WTC11 (cell line): Measurements from ENCODE around the gene FBRSL1. TPM values are rescaled to one million over a fixed set of nuclear protein-coding genes. Genes with fewer than 3 reads are reported as not detected.

Experiments
- ATAC-seq: fragments of 200-7000 bp; cut with Tn5 transposase; 2 replicates; pipeline ENCODE4 v1.10.0; 2021; ENCODE audit warnings: mild to moderate bottlenecking, moderate library complexity
- CTCF ChIA-PET: fragments of 300-600 bp; sonication (Branson Sonifier 250); formaldehyde crosslinking; loops from one replicate; lab custom pipeline; 2021; ENCODE audit warnings: antibody characterized with exemption; lab: Charles Lee
- POLR2A ChIA-PET: fragments of 350-600 bp; sonication (Branson Sonifier 250); formaldehyde crosslinking; loops from one replicate; lab custom pipeline; 2021; ENCODE audit warnings: antibody characterized with exemption; lab: Charles Lee
- DNase-seq: peaks from one replicate; pipeline ENCODE4 v3.0.0; 2021; ENCODE audit warnings: low spot score
- H3K27ac Mint-ChIP-seq: 2 replicates; pipeline ENCODE4 v1.8.0; 2021; ENCODE audit warnings: mixed read lengths
- H3K27me3 Mint-ChIP-seq: 2 replicates; pipeline ENCODE4 v1.8.0; 2021; ENCODE audit warnings: low read depth, mild to moderate bottlenecking, moderate library complexity, mixed read lengths
- H3K36me3 Mint-ChIP-seq: 2 replicates; pipeline ENCODE4 v1.8.0; 2021; ENCODE audit warnings: mixed read lengths
- H3K4me1 Mint-ChIP-seq: 2 replicates; pipeline ENCODE4 v1.8.0; 2022; ENCODE audit warnings: mixed read lengths
- H3K4me3 Mint-ChIP-seq: 2 replicates; pipeline ENCODE4 v1.8.0; 2021; ENCODE audit warnings: mild to moderate bottlenecking, moderate library complexity, mixed read lengths
- H3K9me3 Mint-ChIP-seq: 2 replicates; pipeline ENCODE4 v1.8.0; 2021; ENCODE audit warnings: mixed read lengths
- CREB1 ChIP-seq: sonication (generic); formaldehyde crosslinking; IDR thresholded peaks from 2 replicates; pipeline ENCODE4 v1.8.0; 2023; ENCODE audit warnings: mild to moderate bottlenecking, missing genetic modification reagents
- GRHL2 ChIP-seq: fragments of 250-450 bp; sonication (Bioruptor Pico); IDR thresholded peaks from 2 replicates; pipeline ENCODE4 v1.8.0; 2022; ENCODE audit warnings: mild to moderate bottlenecking, moderate library complexity; ENCODE audit not compliant: insufficient replicate concordance, severe bottlenecking
- IRF2 ChIP-seq: sonication (generic); formaldehyde crosslinking; IDR thresholded peaks from 2 replicates; pipeline ENCODE4 v1.8.0; 2022; ENCODE audit warnings: low read depth, missing genetic modification reagents, borderline replicate concordance
- ZNF121 ChIP-seq: sonication (generic); formaldehyde crosslinking; IDR thresholded peaks from 2 replicates; pipeline ENCODE4 v1.8.0; 2023; ENCODE audit warnings: missing genetic modification reagents
- ZNF219 ChIP-seq: sonication (generic); formaldehyde crosslinking; IDR thresholded peaks from 2 replicates; pipeline ENCODE4 v1.8.0; 2023; ENCODE audit warnings: missing genetic modification reagents, mild to moderate bottlenecking, borderline replicate concordance
- total RNA-seq: library from RNA; stranded (reverse); gene quantifications from 3 replicates; pipeline ENCODE4 v1.2.3, GENCODE V29; 2021
- TF ChIP-seq, protein P1 (sequence below): fragments of 200-600 bp; IDR thresholded peaks from 2 replicates; pipeline ENCODE4 v1.8.0; 2022; ENCODE audit warnings: antibody characterized with exemption
- TF ChIP-seq, protein P2 (sequence below): fragments of 250-450 bp; sonication (Bioruptor Pico); IDR thresholded peaks from 2 replicates; pipeline ENCODE4 v1.9.0; 2021; ENCODE audit warnings: mild to moderate bottlenecking, borderline replicate concordance
- TF ChIP-seq, protein P3 (sequence below): sonication (generic); formaldehyde crosslinking; IDR thresholded peaks from 2 replicates; pipeline ENCODE4 v1.8.0; 2022; ENCODE audit warnings: mild to moderate bottlenecking, missing genetic modification reagents
- TF ChIP-seq, protein P4 (sequence below): sonication (generic); formaldehyde crosslinking; IDR thresholded peaks from 2 replicates; pipeline ENCODE4 v1.8.0; 2023; ENCODE audit warnings: mild to moderate bottlenecking, missing genetic modification reagents
- TF ChIP-seq, protein P5 (sequence below): fragments of 250-450 bp; sonication (Bioruptor Pico); IDR thresholded peaks from 2 replicates; pipeline ENCODE4 v1.9.0; 2021; ENCODE audit warnings: mild to moderate bottlenecking
- TF ChIP-seq, protein P6 (sequence below): sonication (generic); formaldehyde crosslinking; conservative IDR thresholded peaks from 2 replicates; pipeline ENCODE4 v1.8.1; 2023; ENCODE audit warnings: mild to moderate bottlenecking, low read depth, missing genetic modification reagents, moderate library complexity
- TF ChIP-seq, protein P7 (sequence below): sonication (generic); formaldehyde crosslinking; IDR thresholded peaks from 2 replicates; pipeline ENCODE4 v1.8.1; 2022; ENCODE audit warnings: mild to moderate bottlenecking, missing genetic modification reagents, moderate library complexity, borderline replicate concordance

The FBRSL1 gene
- total RNA-seq, 1 experiment from 2014 or later = 129 TPM

DNA sequence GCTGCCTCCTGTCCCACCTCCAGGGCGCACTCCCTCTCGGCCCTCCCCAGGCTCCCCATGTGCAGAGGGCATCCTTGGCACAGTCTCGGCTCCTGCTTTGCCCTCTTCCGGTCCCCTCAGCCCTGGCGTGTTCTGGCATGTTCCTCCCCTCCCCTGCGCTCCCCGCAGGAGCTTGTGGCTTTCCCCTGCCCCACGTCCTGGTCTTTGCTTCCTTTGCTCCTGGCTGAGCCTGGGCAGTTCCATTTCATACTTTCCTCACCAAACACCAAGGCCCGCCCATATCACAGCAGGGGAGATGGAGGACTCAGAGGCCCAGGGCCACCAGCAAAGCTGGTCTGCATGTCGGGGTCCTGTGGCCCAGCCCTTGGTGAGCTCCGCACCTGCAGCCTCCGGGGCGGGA lies 56.0 kb downstream of the FBRSL1 start:
- H3K36me3 Mint-ChIP-seq = no peaks in the 10 kb centered on the region
- no peak overlapping the region for H3K4me3 Mint-ChIP-seq
- CTCF ChIA-PET = interaction anchor here (0.6 to 1.2 kb wide), 4 partner anchors 15 to 467 kb away, joined by 3 to 12 read pairs (median 3); no protein-coding TSS in a partner anchor
- ATAC-seq = no peak
- H3K27ac Mint-ChIP-seq = no peak overlapping the region
- H3K9me3 Mint-ChIP-seq = no peaks in the 10 kb centered on the region
- peaks cover 3% of the 10 kb centered on the region; the same call in 1 of the 2 replicates for H3K4me1 Mint-ChIP-seq
- DNase-seq = no peak
- TF ChIP-seq, protein P1, sequence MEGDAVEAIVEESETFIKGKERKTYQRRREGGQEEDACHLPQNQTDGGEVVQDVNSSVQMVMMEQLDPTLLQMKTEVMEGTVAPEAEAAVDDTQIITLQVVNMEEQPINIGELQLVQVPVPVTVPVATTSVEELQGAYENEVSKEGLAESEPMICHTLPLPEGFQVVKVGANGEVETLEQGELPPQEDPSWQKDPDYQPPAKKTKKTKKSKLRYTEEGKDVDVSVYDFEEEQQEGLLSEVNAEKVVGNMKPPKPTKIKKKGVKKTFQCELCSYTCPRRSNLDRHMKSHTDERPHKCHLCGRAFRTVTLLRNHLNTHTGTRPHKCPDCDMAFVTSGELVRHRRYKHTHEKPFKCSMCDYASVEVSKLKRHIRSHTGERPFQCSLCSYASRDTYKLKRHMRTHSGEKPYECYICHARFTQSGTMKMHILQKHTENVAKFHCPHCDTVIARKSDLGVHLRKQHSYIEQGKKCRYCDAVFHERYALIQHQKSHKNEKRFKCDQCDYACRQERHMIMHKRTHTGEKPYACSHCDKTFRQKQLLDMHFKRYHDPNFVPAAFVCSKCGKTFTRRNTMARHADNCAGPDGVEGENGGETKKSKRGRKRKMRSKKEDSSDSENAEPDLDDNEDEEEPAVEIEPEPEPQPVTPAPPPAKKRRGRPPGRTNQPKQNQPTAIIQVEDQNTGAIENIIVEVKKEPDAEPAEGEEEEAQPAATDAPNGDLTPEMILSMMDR = no peak
- TF ChIP-seq IRF2 (CRISPR knock-in tag) = no peak
- TF ChIP-seq, protein P2, sequence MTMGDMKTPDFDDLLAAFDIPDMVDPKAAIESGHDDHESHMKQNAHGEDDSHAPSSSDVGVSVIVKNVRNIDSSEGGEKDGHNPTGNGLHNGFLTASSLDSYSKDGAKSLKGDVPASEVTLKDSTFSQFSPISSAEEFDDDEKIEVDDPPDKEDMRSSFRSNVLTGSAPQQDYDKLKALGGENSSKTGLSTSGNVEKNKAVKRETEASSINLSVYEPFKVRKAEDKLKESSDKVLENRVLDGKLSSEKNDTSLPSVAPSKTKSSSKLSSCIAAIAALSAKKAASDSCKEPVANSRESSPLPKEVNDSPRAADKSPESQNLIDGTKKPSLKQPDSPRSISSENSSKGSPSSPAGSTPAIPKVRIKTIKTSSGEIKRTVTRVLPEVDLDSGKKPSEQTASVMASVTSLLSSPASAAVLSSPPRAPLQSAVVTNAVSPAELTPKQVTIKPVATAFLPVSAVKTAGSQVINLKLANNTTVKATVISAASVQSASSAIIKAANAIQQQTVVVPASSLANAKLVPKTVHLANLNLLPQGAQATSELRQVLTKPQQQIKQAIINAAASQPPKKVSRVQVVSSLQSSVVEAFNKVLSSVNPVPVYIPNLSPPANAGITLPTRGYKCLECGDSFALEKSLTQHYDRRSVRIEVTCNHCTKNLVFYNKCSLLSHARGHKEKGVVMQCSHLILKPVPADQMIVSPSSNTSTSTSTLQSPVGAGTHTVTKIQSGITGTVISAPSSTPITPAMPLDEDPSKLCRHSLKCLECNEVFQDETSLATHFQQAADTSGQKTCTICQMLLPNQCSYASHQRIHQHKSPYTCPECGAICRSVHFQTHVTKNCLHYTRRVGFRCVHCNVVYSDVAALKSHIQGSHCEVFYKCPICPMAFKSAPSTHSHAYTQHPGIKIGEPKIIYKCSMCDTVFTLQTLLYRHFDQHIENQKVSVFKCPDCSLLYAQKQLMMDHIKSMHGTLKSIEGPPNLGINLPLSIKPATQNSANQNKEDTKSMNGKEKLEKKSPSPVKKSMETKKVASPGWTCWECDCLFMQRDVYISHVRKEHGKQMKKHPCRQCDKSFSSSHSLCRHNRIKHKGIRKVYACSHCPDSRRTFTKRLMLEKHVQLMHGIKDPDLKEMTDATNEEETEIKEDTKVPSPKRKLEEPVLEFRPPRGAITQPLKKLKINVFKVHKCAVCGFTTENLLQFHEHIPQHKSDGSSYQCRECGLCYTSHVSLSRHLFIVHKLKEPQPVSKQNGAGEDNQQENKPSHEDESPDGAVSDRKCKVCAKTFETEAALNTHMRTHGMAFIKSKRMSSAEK (CRISPR knock-in tag) = no peak
- TF ChIP-seq, all 79 proteins: peak for 0
- POLR2A ChIA-PET = interaction anchor here (0.6 kb wide), 1 partner anchor 227 kb away, joined by 3 read pairs; no protein-coding TSS in a partner anchor
- peaks cover 80% of the 10 kb centered on the region for H3K27me3 Mint-ChIP-seq

DNA sequence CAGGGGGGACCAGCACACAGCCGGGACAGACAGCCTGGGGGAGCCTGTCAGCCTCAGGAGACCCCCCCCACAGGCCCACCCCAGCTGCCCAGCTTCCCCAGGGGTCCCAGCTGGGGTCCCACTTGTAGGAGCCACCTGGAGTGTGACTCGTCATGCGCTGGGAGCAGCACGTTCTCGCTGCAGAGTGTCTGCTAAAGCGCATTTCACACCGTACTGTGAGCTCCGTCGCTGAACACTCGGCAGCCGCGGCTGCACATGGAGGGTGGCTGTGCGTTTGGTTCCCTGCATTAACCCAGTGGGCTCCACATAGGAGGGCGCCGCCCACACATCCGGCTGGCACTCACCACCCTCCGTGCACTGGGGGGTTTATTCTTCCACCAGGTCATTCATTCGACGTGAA lies 56.7 kb downstream of the FBRSL1 start:
- peaks cover 80% of the 10 kb centered on the region for H3K27me3 Mint-ChIP-seq
- ChIA-PET CTCF (interaction anchor here (0.7 to 1.2 kb wide), 4 partner anchors 14 to 133 kb away, joined by 3 to 12 read pairs (median 4); no protein-coding TSS in a partner anchor), POLR2A (no interaction called here)
- no peak overlapping the region for H3K4me3 Mint-ChIP-seq
- peaks cover 3% of the 10 kb centered on the region; the same call in 1 of the 2 replicates for H3K4me1 Mint-ChIP-seq
- no peak overlapping the region for H3K27ac Mint-ChIP-seq
- H3K36me3 Mint-ChIP-seq = no peaks in the 10 kb centered on the region
- no peaks in the 10 kb centered on the region for H3K9me3 Mint-ChIP-seq
- TF ChIP-seq CREB1 (CRISPR knock-in tag) = no peak
- TF ChIP-seq ZNF121 (CRISPR knock-in tag) = no peak
- TF ChIP-seq, protein P3, sequence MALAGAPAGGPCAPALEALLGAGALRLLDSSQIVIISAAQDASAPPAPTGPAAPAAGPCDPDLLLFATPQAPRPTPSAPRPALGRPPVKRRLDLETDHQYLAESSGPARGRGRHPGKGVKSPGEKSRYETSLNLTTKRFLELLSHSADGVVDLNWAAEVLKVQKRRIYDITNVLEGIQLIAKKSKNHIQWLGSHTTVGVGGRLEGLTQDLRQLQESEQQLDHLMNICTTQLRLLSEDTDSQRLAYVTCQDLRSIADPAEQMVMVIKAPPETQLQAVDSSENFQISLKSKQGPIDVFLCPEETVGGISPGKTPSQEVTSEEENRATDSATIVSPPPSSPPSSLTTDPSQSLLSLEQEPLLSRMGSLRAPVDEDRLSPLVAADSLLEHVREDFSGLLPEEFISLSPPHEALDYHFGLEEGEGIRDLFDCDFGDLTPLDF (CRISPR knock-in tag) = no peak
- TF ChIP-seq, protein P4, sequence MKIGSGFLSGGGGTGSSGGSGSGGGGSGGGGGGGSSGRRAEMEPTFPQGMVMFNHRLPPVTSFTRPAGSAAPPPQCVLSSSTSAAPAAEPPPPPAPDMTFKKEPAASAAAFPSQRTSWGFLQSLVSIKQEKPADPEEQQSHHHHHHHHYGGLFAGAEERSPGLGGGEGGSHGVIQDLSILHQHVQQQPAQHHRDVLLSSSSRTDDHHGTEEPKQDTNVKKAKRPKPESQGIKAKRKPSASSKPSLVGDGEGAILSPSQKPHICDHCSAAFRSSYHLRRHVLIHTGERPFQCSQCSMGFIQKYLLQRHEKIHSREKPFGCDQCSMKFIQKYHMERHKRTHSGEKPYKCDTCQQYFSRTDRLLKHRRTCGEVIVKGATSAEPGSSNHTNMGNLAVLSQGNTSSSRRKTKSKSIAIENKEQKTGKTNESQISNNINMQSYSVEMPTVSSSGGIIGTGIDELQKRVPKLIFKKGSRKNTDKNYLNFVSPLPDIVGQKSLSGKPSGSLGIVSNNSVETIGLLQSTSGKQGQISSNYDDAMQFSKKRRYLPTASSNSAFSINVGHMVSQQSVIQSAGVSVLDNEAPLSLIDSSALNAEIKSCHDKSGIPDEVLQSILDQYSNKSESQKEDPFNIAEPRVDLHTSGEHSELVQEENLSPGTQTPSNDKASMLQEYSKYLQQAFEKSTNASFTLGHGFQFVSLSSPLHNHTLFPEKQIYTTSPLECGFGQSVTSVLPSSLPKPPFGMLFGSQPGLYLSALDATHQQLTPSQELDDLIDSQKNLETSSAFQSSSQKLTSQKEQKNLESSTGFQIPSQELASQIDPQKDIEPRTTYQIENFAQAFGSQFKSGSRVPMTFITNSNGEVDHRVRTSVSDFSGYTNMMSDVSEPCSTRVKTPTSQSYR = no peak
- TF ChIP-seq, protein P5, sequence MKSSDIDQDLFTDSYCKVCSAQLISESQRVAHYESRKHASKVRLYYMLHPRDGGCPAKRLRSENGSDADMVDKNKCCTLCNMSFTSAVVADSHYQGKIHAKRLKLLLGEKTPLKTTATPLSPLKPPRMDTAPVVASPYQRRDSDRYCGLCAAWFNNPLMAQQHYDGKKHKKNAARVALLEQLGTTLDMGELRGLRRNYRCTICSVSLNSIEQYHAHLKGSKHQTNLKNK = no peak
- TF ChIP-seq ZNF219 (CRISPR knock-in tag) = no peak
- TF ChIP-seq, protein P6, sequence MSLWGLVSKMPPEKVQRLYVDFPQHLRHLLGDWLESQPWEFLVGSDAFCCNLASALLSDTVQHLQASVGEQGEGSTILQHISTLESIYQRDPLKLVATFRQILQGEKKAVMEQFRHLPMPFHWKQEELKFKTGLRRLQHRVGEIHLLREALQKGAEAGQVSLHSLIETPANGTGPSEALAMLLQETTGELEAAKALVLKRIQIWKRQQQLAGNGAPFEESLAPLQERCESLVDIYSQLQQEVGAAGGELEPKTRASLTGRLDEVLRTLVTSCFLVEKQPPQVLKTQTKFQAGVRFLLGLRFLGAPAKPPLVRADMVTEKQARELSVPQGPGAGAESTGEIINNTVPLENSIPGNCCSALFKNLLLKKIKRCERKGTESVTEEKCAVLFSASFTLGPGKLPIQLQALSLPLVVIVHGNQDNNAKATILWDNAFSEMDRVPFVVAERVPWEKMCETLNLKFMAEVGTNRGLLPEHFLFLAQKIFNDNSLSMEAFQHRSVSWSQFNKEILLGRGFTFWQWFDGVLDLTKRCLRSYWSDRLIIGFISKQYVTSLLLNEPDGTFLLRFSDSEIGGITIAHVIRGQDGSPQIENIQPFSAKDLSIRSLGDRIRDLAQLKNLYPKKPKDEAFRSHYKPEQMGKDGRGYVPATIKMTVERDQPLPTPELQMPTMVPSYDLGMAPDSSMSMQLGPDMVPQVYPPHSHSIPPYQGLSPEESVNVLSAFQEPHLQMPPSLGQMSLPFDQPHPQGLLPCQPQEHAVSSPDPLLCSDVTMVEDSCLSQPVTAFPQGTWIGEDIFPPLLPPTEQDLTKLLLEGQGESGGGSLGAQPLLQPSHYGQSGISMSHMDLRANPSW (CRISPR knock-in tag) = no peak
- TF ChIP-seq, protein P7, sequence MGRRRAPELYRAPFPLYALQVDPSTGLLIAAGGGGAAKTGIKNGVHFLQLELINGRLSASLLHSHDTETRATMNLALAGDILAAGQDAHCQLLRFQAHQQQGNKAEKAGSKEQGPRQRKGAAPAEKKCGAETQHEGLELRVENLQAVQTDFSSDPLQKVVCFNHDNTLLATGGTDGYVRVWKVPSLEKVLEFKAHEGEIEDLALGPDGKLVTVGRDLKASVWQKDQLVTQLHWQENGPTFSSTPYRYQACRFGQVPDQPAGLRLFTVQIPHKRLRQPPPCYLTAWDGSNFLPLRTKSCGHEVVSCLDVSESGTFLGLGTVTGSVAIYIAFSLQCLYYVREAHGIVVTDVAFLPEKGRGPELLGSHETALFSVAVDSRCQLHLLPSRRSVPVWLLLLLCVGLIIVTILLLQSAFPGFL (CRISPR knock-in tag) = no peak
- TF ChIP-seq GRHL2 (CRISPR knock-in tag) = no peak
- DNase-seq (no peak), ATAC-seq (no peak)
